HL-60 (cell line): ENCODE measurements around the gene AIG1.

Experiments used
- POLR2AphosphoS5 ChIP-seq: IDR thresholded peaks from 2 replicates; pipeline ENCODE4 v1.6.1; 2012; ENCODE audit warnings: low read depth
- TF ChIP-seq, protein P1 (sequence below): IDR thresholded peaks from 2 replicates; pipeline ENCODE4 v1.6.1; 2012; ENCODE audit warnings: low read depth; ENCODE audit not compliant: insufficient replicate concordance
- TF ChIP-seq, protein P2 (sequence below): IDR thresholded peaks from one replicate; pipeline ENCODE4 v1.5.1; 2011; ENCODE audit warnings: low read length, control low read depth, inconsistent platforms; ENCODE audit not compliant: insufficient read depth

DNA sequence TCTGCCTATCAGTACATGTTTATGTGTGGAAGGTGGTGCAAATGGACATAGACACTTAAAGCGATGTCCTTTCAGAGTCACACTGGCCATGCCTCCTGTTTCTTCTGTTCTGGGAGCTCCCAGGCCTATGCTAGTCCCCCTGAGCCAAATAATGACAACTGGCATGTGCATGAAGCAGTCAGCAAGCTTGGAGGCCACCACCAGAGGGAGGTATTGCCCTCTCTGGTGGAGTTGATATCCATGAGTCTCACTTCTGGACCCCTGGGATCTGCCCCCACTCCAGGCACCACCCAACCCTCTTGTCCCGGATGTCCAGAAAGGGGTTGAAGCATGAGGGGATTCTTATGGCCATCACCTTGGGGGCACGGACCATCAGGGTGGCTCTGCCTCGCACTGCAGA, 172.2 kb downstream of the AIG1 start:
- TF ChIP-seq, protein P1, sequence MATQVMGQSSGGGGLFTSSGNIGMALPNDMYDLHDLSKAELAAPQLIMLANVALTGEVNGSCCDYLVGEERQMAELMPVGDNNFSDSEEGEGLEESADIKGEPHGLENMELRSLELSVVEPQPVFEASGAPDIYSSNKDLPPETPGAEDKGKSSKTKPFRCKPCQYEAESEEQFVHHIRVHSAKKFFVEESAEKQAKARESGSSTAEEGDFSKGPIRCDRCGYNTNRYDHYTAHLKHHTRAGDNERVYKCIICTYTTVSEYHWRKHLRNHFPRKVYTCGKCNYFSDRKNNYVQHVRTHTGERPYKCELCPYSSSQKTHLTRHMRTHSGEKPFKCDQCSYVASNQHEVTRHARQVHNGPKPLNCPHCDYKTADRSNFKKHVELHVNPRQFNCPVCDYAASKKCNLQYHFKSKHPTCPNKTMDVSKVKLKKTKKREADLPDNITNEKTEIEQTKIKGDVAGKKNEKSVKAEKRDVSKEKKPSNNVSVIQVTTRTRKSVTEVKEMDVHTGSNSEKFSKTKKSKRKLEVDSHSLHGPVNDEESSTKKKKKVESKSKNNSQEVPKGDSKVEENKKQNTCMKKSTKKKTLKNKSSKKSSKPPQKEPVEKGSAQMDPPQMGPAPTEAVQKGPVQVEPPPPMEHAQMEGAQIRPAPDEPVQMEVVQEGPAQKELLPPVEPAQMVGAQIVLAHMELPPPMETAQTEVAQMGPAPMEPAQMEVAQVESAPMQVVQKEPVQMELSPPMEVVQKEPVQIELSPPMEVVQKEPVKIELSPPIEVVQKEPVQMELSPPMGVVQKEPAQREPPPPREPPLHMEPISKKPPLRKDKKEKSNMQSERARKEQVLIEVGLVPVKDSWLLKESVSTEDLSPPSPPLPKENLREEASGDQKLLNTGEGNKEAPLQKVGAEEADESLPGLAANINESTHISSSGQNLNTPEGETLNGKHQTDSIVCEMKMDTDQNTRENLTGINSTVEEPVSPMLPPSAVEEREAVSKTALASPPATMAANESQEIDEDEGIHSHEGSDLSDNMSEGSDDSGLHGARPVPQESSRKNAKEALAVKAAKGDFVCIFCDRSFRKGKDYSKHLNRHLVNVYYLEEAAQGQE: no peak
- TF ChIP-seq, protein P2, sequence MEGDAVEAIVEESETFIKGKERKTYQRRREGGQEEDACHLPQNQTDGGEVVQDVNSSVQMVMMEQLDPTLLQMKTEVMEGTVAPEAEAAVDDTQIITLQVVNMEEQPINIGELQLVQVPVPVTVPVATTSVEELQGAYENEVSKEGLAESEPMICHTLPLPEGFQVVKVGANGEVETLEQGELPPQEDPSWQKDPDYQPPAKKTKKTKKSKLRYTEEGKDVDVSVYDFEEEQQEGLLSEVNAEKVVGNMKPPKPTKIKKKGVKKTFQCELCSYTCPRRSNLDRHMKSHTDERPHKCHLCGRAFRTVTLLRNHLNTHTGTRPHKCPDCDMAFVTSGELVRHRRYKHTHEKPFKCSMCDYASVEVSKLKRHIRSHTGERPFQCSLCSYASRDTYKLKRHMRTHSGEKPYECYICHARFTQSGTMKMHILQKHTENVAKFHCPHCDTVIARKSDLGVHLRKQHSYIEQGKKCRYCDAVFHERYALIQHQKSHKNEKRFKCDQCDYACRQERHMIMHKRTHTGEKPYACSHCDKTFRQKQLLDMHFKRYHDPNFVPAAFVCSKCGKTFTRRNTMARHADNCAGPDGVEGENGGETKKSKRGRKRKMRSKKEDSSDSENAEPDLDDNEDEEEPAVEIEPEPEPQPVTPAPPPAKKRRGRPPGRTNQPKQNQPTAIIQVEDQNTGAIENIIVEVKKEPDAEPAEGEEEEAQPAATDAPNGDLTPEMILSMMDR: peak; percentile 58
- no peak for TF ChIP-seq POLR2AphosphoS5
